GM15510 (cell line): ENCODE measurements around the gene IRF2BPL.

ENCODE experiments used
- POLR2A ChIP-seq: IDR thresholded peaks from 3 replicates; pipeline ENCODE4 v1.6.1; 2011; ENCODE audit warnings: borderline replicate concordance; ENCODE audit not compliant: insufficient read length; ENCODE audit errors: extremely low read depth

The IRF2BPL gene

DNA sequence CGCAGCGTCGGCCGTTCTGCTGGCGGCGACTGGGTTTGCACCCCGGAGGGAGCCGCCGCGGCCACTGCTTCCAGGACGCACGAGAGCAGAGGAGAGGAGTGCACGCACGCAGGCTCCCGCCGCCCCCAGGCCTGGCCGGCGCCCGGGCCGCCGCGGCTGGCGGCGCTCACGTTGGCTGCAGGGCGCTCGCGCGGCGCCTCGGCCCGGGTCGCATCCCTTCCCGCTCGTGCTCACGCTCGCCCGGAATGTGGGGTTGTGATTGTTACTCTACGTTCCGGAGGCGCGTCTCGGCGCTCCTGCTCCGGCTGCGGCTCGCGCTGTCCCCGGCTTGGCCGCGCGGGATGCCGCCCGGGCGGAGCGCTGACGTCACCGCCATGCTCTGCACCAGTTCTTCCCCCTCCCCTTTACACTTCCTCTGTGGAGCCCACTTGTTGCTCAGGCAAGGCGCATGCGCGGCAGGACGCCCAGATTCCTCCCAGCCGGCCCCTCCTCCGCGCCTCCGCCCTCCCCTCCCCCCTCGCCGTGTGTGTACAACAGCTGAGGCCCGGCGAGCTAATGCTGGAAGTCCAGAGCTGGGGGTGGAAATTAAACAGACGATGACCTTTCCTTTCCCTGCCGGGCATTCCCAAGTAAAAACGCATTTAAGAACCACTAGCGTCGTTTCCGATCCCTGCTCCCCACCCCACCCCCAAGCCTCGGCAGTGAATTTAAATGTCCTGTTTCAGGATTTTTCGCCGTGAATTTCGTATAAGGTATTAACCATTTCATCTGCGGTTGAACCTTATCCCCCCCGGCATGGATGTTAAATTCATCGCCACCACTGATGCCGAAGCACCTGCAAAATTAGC, at the start of gene IRF2BPL:
TSS of gene IRF2BPL (minus strand) at position 325 of the 848 bp plus-strand sequence. CDS start 916 bp downstream, outside the sequence.
- TF ChIP-seq POLR2A = peak; percentile 94

- TF ChIP-seq POLR2A = no peak
Measured at GRCh38 chr14:77077040-77077439, 48.5 kb upstream of the IRF2BPL start.

DNA sequence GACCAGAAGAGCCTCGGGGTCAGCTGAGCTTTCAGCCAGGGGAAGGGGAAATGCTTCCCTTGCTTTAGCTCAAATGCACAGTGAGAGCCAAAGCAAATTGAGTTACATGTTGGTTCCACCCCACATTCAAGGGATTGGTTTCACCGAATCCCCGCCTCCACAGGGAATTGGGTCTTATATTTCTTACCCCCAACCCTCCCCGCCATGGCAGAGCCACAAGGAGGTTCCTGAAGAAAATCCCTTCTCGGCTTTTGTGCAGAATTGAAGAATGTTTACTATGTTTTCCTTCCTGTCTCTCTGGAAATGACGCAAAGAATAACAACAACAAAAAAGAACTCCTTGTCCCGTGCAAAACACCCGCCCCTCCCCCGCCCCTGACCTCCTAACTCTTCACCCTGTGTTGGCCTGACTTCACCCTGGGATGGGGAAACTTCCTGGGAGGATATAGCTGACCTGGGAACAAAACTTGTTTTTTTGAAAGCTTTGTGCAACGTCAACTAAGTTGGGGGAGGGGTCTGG, 47.7 kb upstream of the IRF2BPL start:
- no peak for TF ChIP-seq POLR2A

- TF ChIP-seq POLR2A = no peak
Measured at GRCh38 chr14:77074969-77075368, 46.5 kb upstream of the IRF2BPL start.

DNA sequence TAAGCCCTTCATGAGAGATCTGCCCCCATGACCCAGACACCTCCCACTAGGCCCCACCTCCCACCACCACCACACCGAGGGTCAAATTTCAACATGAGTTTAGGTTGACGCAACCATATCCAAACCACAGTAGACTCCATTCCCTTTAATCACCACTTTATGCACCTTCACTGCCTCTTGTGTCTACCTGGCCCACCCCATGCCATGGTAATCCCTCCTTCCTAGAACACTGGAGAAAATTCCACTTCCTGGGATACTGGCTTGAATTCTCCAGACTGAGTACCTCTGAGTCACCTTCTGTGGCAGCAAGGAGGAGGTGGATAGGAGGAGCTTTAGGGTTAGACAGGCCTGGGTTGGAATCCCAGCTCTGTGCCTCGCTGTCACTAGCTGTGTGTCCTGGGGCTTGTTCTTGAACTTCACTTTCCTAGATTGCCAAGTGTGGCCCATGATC, 43.5 kb upstream of the IRF2BPL start:
- TF ChIP-seq POLR2A = no peak

GRCh38 chr14:77069551-77069950, 41.0 kb upstream of the IRF2BPL start:
- TF ChIP-seq POLR2A = no peak

- no peak for TF ChIP-seq POLR2A
Measured at GRCh38 chr14:77068517-77069200, 40.2 kb upstream of the IRF2BPL start.

GRCh38 chr14:77067632-77068516, 39.4 kb upstream of the IRF2BPL start:
- no peak for TF ChIP-seq POLR2A

DNA sequence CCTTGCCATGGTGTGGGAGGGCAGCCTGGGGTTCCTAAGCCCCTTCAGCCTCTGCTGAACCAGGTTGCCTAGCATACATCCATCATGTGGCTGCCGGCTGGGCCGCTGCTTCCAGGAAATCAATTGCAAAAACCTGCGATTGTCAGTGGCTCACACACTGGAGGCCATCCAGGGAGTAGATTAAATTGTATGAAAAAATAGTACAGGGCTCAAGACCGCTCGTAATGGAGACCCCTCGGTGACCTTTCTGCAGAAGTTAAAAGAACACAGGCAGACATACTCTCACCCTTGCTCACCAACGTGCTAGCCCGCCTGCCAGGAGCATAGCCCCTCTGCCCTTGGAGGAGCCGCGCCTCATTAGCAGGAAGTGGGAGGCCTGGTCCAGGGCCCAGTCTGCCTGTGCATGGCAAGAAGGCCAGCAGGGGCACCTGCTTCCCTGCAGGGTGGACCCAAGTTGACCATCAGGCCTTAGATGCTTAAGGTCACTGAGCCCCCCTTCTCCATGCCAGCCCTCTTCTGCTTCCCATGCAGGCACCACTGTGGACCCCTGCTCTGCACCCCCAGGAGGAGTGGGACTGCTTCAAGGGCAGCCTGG, 38.2 kb upstream of the IRF2BPL start:
- no peak for TF ChIP-seq POLR2A

- TF ChIP-seq POLR2A = no peak
Measured at GRCh38 chr14:77065851-77066577, 37.5 kb upstream of the IRF2BPL start.

DNA sequence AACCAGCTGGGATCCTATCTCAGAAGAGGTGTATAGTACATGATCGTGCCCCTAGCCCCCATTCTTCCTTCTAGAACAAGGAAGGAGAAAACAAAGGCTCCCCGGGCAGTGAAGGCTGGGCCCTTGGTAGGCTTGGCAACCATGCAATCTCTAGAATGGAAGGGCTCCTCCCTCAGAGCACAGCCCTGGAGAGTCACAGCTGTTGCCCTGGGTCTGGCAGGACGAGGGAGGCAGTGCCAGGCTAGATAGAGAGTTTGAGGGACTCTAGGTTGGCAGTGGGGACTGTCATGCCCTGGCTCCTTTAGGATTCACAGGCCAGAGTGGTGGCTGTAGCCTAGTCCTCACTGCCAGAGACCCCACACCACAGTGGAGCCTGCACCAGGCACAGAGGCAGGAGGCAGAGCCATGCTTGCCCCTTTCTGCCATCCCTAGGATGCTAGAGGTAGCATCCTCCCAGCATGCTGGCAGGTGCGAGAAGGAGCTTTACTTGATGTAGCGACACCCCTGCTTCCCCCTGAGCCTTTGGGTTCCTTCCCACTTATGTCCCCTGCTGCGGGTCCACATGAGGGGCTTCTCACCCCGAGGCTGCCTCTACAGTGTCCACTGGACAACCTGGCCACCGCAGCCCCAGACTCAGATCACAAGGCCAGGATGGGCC, 36.1 kb upstream of the IRF2BPL start:
- TF ChIP-seq POLR2A = no peak

- no peak for TF ChIP-seq POLR2A
Measured at GRCh38 chr14:77063571-77064171, 35.2 kb upstream of the IRF2BPL start.

DNA sequence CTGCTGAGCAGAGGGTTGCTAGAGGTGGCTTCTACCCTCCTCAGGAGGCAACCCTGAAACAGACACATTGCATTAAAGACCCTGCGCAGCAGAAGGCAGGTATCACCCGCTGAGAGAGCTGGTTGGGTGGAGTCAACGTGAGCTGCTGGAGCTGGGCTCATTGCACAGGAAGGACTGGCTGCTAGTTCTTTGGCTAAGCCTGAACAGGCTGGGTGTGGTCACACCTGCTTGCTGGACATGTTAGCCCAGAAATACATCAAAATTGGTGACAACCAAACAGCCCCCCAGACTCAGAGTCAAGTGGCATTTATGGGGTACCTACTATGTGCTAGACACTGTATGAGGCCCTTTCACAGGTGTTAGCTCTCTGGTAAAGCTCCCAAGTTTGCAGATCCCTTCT, 33.8 kb upstream of the IRF2BPL start:
- no peak for TF ChIP-seq POLR2A
